Keratinocyte (primary cell): ENCODE measurements around the gene CD244. TPM values are rescaled to one million over a fixed set of nuclear protein-coding genes. Genes with fewer than 3 reads are reported as not detected.

Source experiments
- DNase-seq: peaks from one replicate; pipeline ENCODE4 v3.0.0-alpha.2; 2011; ENCODE audit warnings: low read depth, missing footprints, low spot score
- FAIRE-seq: peaks from 2 replicates; lab custom pipeline; 2011; peaks lifted over from hg19 to GRCh38; lab: Jason Lieb, UNC
- H2AFZ ChIP-seq: 2 replicates; pipeline ENCODE4 v1.6.0; 2012; ENCODE audit warnings: low read length, control low read depth, inconsistent platforms; ENCODE audit not compliant: control insufficient read depth
- H3K27ac ChIP-seq: 2 replicates; pipeline ENCODE4 v1.5.1; 2011; ENCODE audit warnings: low read length; ENCODE audit not compliant: control insufficient read depth, insufficient read depth
- H3K27me3 ChIP-seq: 3 replicates; pipeline ENCODE4 v1.6.0; 2011; ENCODE audit warnings: low read length; ENCODE audit not compliant: control insufficient read depth, insufficient read depth; ENCODE audit errors: extremely low read depth
- H3K36me3 ChIP-seq, 2 experiments: 2 replicates in 1 of 2; 3 replicates in 1 of 2; pipeline ENCODE4 v1.5.1; 2011; ENCODE audit warnings: low read length in 2 of 2, mild to moderate bottlenecking in 1 of 2; ENCODE audit not compliant: control insufficient read depth in 2 of 2, insufficient read depth in 2 of 2; ENCODE audit errors: extremely low read depth in 1 of 2
- H3K4me1 ChIP-seq: 3 replicates; pipeline ENCODE4 v1.5.1; 2011; ENCODE audit warnings: low read length; ENCODE audit not compliant: control insufficient read depth, insufficient read depth; ENCODE audit errors: extremely low read depth
- H3K4me2 ChIP-seq: 3 replicates; pipeline ENCODE4 v1.6.0; 2011; ENCODE audit warnings: low read depth, low read length; ENCODE audit not compliant: control insufficient read depth, insufficient read depth; ENCODE audit errors: extremely low read depth
- H3K4me3 ChIP-seq, 3 experiments: fragments of 200-600 bp in 1 of 3; sonication (generic) in 1 of 3; 2 replicates in 2 of 3; 3 replicates in 1 of 3; pipeline ENCODE4 v1.5.1; 2011 to 2016; ENCODE audit warnings: low read length in 3 of 3, mild to moderate bottlenecking in 3 of 3, control low read depth in 2 of 3, inconsistent platforms in 1 of 3, low read depth in 1 of 3, mixed read lengths in 1 of 3, mixed run types in 1 of 3, moderate library complexity in 1 of 3; ENCODE audit not compliant: control insufficient read depth in 2 of 3, insufficient read depth in 2 of 3; ENCODE audit errors: extremely low read depth in 1 of 3
- H3K79me2 ChIP-seq: 2 replicates; pipeline ENCODE4 v1.6.0; 2012; ENCODE audit warnings: low read length; ENCODE audit not compliant: control insufficient read depth, insufficient read depth
- H3K9ac ChIP-seq: 3 replicates; pipeline ENCODE4 v1.6.0; 2011; ENCODE audit warnings: low read length; ENCODE audit not compliant: control insufficient read depth, insufficient read depth; ENCODE audit errors: extremely low read depth
- H3K9me1 ChIP-seq: 3 replicates; pipeline ENCODE4 v1.6.0; 2011; ENCODE audit warnings: low read length; ENCODE audit not compliant: control insufficient read depth, insufficient read depth; ENCODE audit errors: extremely low read depth
- H3K9me3 ChIP-seq: 2 replicates; pipeline ENCODE4 v1.5.1; 2012; ENCODE audit warnings: low read depth, low read length; ENCODE audit not compliant: control insufficient read depth
- H4K20me1 ChIP-seq: 3 replicates; pipeline ENCODE4 v1.6.0; 2011; ENCODE audit warnings: low read length; ENCODE audit not compliant: control insufficient read depth, insufficient read depth; ENCODE audit errors: extremely low read depth
- EZH2 ChIP-seq: IDR thresholded peaks from one replicate; pipeline ENCODE4 v1.6.1; 2012; ENCODE audit warnings: inconsistent platforms, mild to moderate bottlenecking, low read length, moderate library complexity
- dilution Hi-C: fragments of 300-500 bp; cut with MboI; formaldehyde crosslinking; loops from one replicate; pipeline ENCODE4 v1.7.0; 2020; ENCODE audit warnings: low sequenced_read_pairs; ENCODE audit not compliant: extremely low pct_ligation_motif_present
- polyA plus RNA-seq, 5 experiments: library from polyadenylated mRNA; depleted of rRNA in 3 of 5; stranded (reverse) in 3 of 5; stranded (forward) in 1 of 5; unstranded in 1 of 5; fragments of >200 nt; gene quantifications; 1 replicate in 1 of 5; 2 replicates in 3 of 5; 3 replicates in 1 of 5; pipeline versions ENCODE4 v1.2.1 to v1.2.3, GENCODE V29; 2011 to 2012; ENCODE audit warnings: missing spikeins in 2 of 5, low read depth in 1 of 5, low replicate concordance in 1 of 5
- TF ChIP-seq, protein P1 (sequence below), 3 experiments: IDR thresholded peaks in 1 of 3; conservative IDR thresholded peaks in 1 of 3; optimal IDR thresholded peaks in 1 of 3; 2 replicates in 2 of 3; 3 replicates in 1 of 3; pipeline versions ENCODE3 to v1.5.1; 2011; ENCODE audit warnings: low read length in 3 of 3, mild to moderate bottlenecking in 3 of 3, moderate library complexity in 2 of 3, control low read depth in 1 of 3, inconsistent platforms in 1 of 3; ENCODE audit not compliant: insufficient read depth in 2 of 3; ENCODE audit errors: extremely low read depth in 1 of 3

CD244 gene
- polyA plus RNA-seq, 1 donor (not counting 4 experiments of a cell fraction or from before 2014, with no cell fraction given): not detected

DNA sequence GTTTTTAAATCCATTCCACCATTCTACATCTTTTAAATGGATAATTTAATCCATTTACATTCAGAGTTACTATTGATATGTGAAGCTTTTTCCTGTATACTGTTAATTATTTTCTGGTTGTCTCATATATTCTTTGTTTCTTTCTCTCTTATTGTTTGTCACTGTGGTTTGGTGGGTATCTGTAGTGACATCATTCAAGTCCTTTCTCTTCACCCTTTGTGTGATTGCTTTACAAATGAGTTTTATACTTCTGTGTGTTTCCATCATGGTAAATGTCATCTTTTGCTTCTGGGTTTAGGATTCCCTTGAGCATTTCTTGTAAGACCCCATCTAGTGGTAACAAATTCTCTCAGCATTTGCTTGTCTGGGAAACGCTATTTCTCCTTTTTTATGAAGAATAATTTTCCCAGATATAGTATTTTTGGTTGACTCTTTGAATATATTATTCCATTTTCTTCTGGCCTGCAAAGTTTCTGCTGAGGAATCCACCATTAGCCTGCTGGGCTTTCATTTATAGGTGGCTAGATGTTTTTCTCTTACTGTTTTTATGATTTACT is 56.5 kb downstream of the CD244 start:
- H3K9me3 ChIP-seq: no peaks in the 10 kb centered on the region
- H3K79me2 ChIP-seq: no peaks in the 10 kb centered on the region
- no peak overlapping the region for H3K4me3 ChIP-seq
- no peak for FAIRE-seq
- H3K27ac ChIP-seq: no peak overlapping the region
- H3K27me3 ChIP-seq: no peaks in the 10 kb centered on the region
- H2AFZ ChIP-seq: no peak overlapping the region
- H3K9me1 ChIP-seq: no peaks in the 10 kb centered on the region
- dilution Hi-C loops: no loop called here
- TF ChIP-seq, protein P1, sequence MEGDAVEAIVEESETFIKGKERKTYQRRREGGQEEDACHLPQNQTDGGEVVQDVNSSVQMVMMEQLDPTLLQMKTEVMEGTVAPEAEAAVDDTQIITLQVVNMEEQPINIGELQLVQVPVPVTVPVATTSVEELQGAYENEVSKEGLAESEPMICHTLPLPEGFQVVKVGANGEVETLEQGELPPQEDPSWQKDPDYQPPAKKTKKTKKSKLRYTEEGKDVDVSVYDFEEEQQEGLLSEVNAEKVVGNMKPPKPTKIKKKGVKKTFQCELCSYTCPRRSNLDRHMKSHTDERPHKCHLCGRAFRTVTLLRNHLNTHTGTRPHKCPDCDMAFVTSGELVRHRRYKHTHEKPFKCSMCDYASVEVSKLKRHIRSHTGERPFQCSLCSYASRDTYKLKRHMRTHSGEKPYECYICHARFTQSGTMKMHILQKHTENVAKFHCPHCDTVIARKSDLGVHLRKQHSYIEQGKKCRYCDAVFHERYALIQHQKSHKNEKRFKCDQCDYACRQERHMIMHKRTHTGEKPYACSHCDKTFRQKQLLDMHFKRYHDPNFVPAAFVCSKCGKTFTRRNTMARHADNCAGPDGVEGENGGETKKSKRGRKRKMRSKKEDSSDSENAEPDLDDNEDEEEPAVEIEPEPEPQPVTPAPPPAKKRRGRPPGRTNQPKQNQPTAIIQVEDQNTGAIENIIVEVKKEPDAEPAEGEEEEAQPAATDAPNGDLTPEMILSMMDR (optimal IDR thresholded peaks at IDR 0.05 in 1 of 3, IDR thresholded peaks at IDR 0.05 in 1 of 3, conservative IDR thresholded peaks at IDR 0.05 in 1 of 3; ENCODE audit: extremely low read depth in 1 of 3, insufficient read depth in 2 of 3, low read length in 3 of 3): no peak
- no peak for TF ChIP-seq EZH2
- no peak overlapping the region for H3K9ac ChIP-seq
- no peaks in the 10 kb centered on the region for H4K20me1 ChIP-seq
- H3K4me1 ChIP-seq: peaks cover 5% of the 10 kb centered on the region
- no peak for DNase-seq
- H3K36me3 ChIP-seq: no peaks in the 10 kb centered on the region
- H3K4me2 ChIP-seq: no peak overlapping the region

DNA sequence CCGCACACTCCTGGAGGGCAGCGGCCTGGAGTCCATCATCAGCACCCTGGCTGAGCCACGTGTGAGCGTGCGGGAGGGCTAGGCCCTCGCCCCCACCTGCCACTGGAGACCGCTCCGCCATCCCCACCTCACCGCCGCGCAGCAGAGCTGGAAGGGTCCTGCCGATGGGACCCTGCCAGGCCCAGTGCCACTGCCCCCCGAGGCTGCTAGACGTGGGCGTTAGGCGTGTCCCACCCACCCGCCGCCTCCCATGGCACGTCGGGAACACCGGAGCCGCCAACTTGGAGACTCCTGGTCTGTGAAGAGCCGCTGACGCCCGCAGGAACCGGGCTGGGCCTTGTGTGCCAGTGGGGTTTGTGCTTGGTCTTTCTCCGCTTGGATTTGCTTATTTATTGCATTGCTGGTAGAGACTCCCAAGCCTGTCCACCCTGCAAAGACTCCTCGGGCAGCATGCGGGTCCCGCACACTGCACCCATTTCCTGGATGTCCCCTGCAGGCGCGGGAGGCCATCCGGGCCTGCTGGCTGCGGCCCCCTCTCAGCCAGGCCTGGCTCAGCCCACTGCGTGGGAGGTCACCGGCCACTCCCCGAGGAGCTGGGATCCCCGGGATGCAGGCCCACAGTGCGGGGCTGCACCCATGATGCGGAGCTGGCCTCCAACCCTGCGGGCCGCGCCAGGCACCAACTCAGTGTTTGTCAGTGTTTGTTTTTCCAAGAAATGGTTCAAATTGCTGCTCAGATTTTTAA is 60.7 kb downstream of the CD244 start:
- Histone ChIP-seq H3K9me3 (no peaks in the 10 kb centered on the region), H3K9ac (no peak overlapping the region), H3K4me3 (no peak overlapping the region), H3K4me2 (no peak overlapping the region), H3K4me1 (peaks cover 5% of the 10 kb centered on the region), H3K27me3 (no peaks in the 10 kb centered on the region), H3K27ac (no peak overlapping the region), H3K36me3 (no peaks in the 10 kb centered on the region), H3K9me1 (no peaks in the 10 kb centered on the region), H3K79me2 (no peaks in the 10 kb centered on the region), H4K20me1 (no peaks in the 10 kb centered on the region), H2AFZ (no peak overlapping the region)
- FAIRE-seq (no peak), DNase-seq (no peak)
- TF ChIP-seq EZH2: no peak
- dilution Hi-C loops: no loop called here
